Upper lobe of left lung (tissue), 6 donors: Measurements from ENCODE around the gene RGS16. TPM values are rescaled to one million over a fixed set of nuclear protein-coding genes. Genes with fewer than 3 reads are reported as not detected.

Source experiments
- ATAC-seq, 2 donors: fragments of 200-7000 bp; cut with Tn5 transposase; one replicate each; pipeline ENCODE4 v1.9.1; 2022; ENCODE audit warnings: mild to moderate bottlenecking in 2 of 2, moderate library complexity in 2 of 2; ENCODE audit not compliant: low FRiP score in 2 of 2
- DNase-seq, 2 donors: peaks; one replicate each; pipeline ENCODE4 v3.0.0-alpha.2; 2019 to 2020
- H3K27ac ChIP-seq, 4 donors: fragments of 200-600 bp; sonication (generic); one replicate each; pipeline ENCODE4 v1.5.1; 2016 to 2019
- H3K27me3 ChIP-seq, 4 donors: fragments of 200-600 bp; sonication (generic); one replicate each; pipeline ENCODE4 v1.5.1; 2017 to 2019
- H3K36me3 ChIP-seq, 4 donors: fragments of 200-600 bp; sonication (generic); one replicate each; pipeline ENCODE4 v1.5.1; 2016 to 2019
- H3K4me1 ChIP-seq, 4 donors: fragments of 200-600 bp; sonication (generic); one replicate each; pipeline ENCODE4 v1.5.1; 2018 to 2019
- H3K4me3 ChIP-seq, 4 donors: fragments of 200-600 bp; sonication (generic); one replicate each; pipeline ENCODE4 v1.5.1; 2017 to 2019; ENCODE audit warnings: mild to moderate bottlenecking in 2 of 4, moderate library complexity in 1 of 4
- H3K9me3 ChIP-seq, 4 donors: fragments of 200-600 bp; sonication (generic); one replicate each; pipeline ENCODE4 v1.5.1; 2018 to 2019
- CTCF ChIP-seq, 6 experiments: fragments of 450-650 bp in 4 of 6; fragments of 200-600 bp in 2 of 6; sonication (generic) in 2 of 6; IDR thresholded peaks; one replicate each; pipeline ENCODE4 v1.5.1; 2016 to 2019; ENCODE audit warnings: antibody characterized with exemption in 6 of 6
- EP300 ChIP-seq, 4 donors: sonication (generic); formaldehyde crosslinking; IDR thresholded peaks; one replicate each; pipeline ENCODE4 v1.5.1; 2017; ENCODE audit warnings: antibody characterized with exemption in 4 of 4, control low read depth in 2 of 4
- POLR2A ChIP-seq, 4 donors: fragments of 450-650 bp; IDR thresholded peaks; one replicate each; pipeline ENCODE4 v1.5.1; 2016 to 2017; ENCODE audit warnings: antibody characterized with exemption in 4 of 4, mild to moderate bottlenecking in 2 of 4
- POLR2AphosphoS5 ChIP-seq, 2 donors: sonication (generic); formaldehyde crosslinking; IDR thresholded peaks; one replicate each; pipeline ENCODE4 v1.5.1; 2017; ENCODE audit warnings: antibody characterized with exemption in 2 of 2
- WGBS, 2 donors: methylation state at CpG; one replicate each; pipeline ENCODE4 v1.1.5; 2017 to 2018; 5-methylcytosine and 5-hydroxymethylcytosine counted together
- total RNA-seq, 6 donors: library from RNA; depleted of rRNA in 4 of 6; stranded (reverse); fragments of >200 nt in 4 of 6; gene quantifications; one replicate each; pipeline versions ENCODE4 v1.1.0 to v1.2.1, GENCODE V29; 2016 to 2021
- donor health status: DM: no; HTN: no; CAD: no; lungs with moderate emphysema.
- donor health status: DM: no; HTN: yes; CAD: no; lungs with severe emphysema.

Gene RGS16
- total RNA-seq, 6 donors from 2014 or later = 3.1 to 27.2 (median 16.2) TPM

GRCh38 chr1:182584746-182585145 is 19.4 kb downstream of the RGS16 start:
- no peak for TF ChIP-seq EP300 (IDR thresholded peaks at IDR 0.05)
- no peak for TF ChIP-seq POLR2AphosphoS5 (IDR thresholded peaks at IDR 0.05)
- TF ChIP-seq POLR2A (IDR thresholded peaks at IDR 0.05) = no peak
- TF ChIP-seq CTCF (IDR thresholded peaks at IDR 0.05) = no peak
- Histone ChIP-seq H3K4me1 (peaks cover 18 to 30% (median 24%) of the 10 kb centered on the region in 4 donors), H3K36me3 (peaks cover 9 to 42% (median 22%) of the 10 kb centered on the region in 4 donors), H3K27me3 (no peaks in the 10 kb centered on the region), H3K9me3 (no peaks in the 10 kb centered on the region), H3K27ac (no peak overlapping the region), H3K4me3 (no peak overlapping the region)
- ATAC-seq (no peak), DNase-seq (no peak)
- WGBS, 2 donors = 97 to 99% methylated on average over 4 of the region's 4 CpGs

- TF ChIP-seq POLR2A (IDR thresholded peaks at IDR 0.05) (no peak), EP300 (IDR thresholded peaks at IDR 0.05) (no peak), POLR2AphosphoS5 (IDR thresholded peaks at IDR 0.05) (no peak), CTCF (IDR thresholded peaks at IDR 0.05) (no peak)
- Histone ChIP-seq H3K4me1 (peaks cover 12 to 19% (median 13%) of the 10 kb centered on the region in 4 donors), H3K27ac (no peak overlapping the region), H3K36me3 (peaks cover 11 to 73% (median 29%) of the 10 kb centered on the region in 4 donors), H3K9me3 (no peaks in the 10 kb centered on the region), H3K27me3 (no peaks in the 10 kb centered on the region), H3K4me3 (no peak overlapping the region)
- WGBS, 2 donors = 96 to 100% methylated on average over 2 of the region's 2 CpGs
- DNase-seq (no peak), ATAC-seq (no peak)
Measured at GRCh38 chr1:182580736-182581135, 23.5 kb downstream of the RGS16 start.

- H3K4me3 ChIP-seq = no peak overlapping the region
- H3K27me3 ChIP-seq = no peaks in the 10 kb centered on the region
- H3K36me3 ChIP-seq = peaks cover 16 to 60% (median 25%) of the 10 kb centered on the region in 4 donors
- peaks cover 0 to 4% (median 0%) of the 10 kb centered on the region in 4 donors for H3K4me1 ChIP-seq
- TF ChIP-seq EP300 (IDR thresholded peaks at IDR 0.05) = no peak
- TF ChIP-seq POLR2AphosphoS5 (IDR thresholded peaks at IDR 0.05) = no peak
- 68 to 80% methylated on average over 3 of the region's 3 CpGs for WGBS, 2 donors
- no peaks in the 10 kb centered on the region for H3K9me3 ChIP-seq
- H3K27ac ChIP-seq = no peak overlapping the region
- peak in 1 of 2 donors; percentile 77 for ATAC-seq
- no peak for DNase-seq
Measured at GRCh38 chr1:182575540-182576149, 28.5 kb downstream of the RGS16 start.

GRCh38 chr1:182574156-182574555 is 30.0 kb downstream of the RGS16 start:
- ATAC-seq = no peak
- no peak for DNase-seq
- no peak overlapping the region for H3K4me3 ChIP-seq
- 89 to 90% methylated on average over 4 of the region's 4 CpGs for WGBS, 2 donors
- no peak overlapping the region for H3K27ac ChIP-seq
- no peaks in the 10 kb centered on the region for H3K27me3 ChIP-seq
- no peaks in the 10 kb centered on the region for H3K9me3 ChIP-seq
- TF ChIP-seq CTCF (IDR thresholded peaks at IDR 0.05) = no peak
- no peak for TF ChIP-seq POLR2A (IDR thresholded peaks at IDR 0.05)
- no peak for TF ChIP-seq EP300 (IDR thresholded peaks at IDR 0.05)
- TF ChIP-seq POLR2AphosphoS5 (IDR thresholded peaks at IDR 0.05) = no peak
- peaks cover 10 to 46% (median 16%) of the 10 kb centered on the region in 4 donors for H3K36me3 ChIP-seq
- H3K4me1 ChIP-seq = peaks cover 0 to 4% (median 0%) of the 10 kb centered on the region in 4 donors

GRCh38 chr1:182570611-182570970 is 33.6 kb downstream of the RGS16 start:
- Histone ChIP-seq H3K27me3 (no peaks in the 10 kb centered on the region), H3K36me3 (peaks cover 9 to 19% (median 10%) of the 10 kb centered on the region in 4 donors), H3K4me3 (no peak overlapping the region), H3K9me3 (no peaks in the 10 kb centered on the region), H3K27ac (no peak overlapping the region), H3K4me1 (no peaks in the 10 kb centered on the region)
- no peak for TF ChIP-seq EP300 (IDR thresholded peaks at IDR 0.05)
- no peak for TF ChIP-seq CTCF (IDR thresholded peaks at IDR 0.05)
- WGBS, 2 donors = 94 to 97% methylated on average over 2 of the region's 2 CpGs
- DNase-seq (no peak), ATAC-seq (no peak)
